GM12872 (cell line): ENCODE results near the gene NOP14.

Source experiments
- CTCF ChIP-seq: IDR thresholded peaks from 3 replicates; pipeline ENCODE4 v1.5.1; 2011; ENCODE audit warnings: low read depth, mild to moderate bottlenecking, low read length, moderate library complexity; ENCODE audit not compliant: insufficient read depth

Gene NOP14

GRCh38 chr4:2900741-2901140 is 62.5 kb downstream of the NOP14 start:
- TF ChIP-seq CTCF = no peak

DNA sequence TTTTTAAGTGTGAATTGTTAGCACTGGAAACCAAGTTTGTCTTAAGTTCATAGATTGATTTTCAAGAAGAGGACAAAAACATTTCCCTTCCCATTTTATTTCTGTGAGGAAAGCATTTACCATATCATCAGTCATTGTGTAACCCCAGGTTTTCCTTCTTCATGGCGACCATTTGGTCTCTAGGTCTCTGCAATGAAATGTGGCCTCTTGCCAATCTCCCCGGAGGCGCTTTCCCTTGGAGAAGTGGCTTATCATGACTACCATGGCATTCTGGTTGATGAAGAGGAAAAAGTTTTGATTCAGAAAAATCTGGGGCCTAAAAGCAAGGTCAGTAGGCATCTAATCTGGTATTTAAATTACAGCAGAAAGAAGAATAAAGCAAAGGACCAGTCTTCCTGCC is 65.2 kb downstream of the NOP14 start:
- no peak for TF ChIP-seq CTCF

DNA sequence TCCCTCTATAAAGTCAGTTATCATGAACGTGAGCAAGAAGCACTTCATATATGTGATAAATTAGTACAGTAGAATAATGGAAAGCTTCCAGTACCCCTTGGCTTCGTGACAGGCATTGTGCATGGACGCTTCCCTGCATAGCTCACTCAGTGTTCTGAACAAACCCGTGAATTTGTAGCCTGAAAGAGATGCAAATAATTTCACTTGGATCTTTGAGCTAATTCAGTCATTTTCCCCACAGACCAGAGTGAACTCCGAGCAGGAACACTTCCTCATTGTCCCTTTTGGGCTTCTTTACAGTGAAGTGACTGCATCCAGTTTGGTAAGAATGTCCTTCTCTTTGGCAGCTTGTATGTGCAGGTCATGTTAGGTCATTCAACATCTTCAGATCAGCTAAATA is 69.4 kb downstream of the NOP14 start:
- TF ChIP-seq CTCF = no peak

- no peak for TF ChIP-seq CTCF
Measured at GRCh38 chr4:2891294-2891693, 71.9 kb downstream of the NOP14 start.

- no peak for TF ChIP-seq CTCF
Measured at GRCh38 chr4:2888886-2889285, 74.3 kb downstream of the NOP14 start.
